ENCODE results near the gene AOC2. TPM values are rescaled to one million over a fixed set of nuclear protein-coding genes. Genes with fewer than 3 reads are reported as not detected.

AOC2 gene
- total and polyA plus RNA-seq, 2 of the 13 experiments (the other 11 are each of a cell fraction or from before 2014, with no cell fraction given) = 1.2 to 3.3 TPM

- TF ChIP-seq E2F2 (CRISPR knock-in tag; IDR thresholded peaks at IDR 0.05; ENCODE audit: borderline replicate concordance) = peak; percentile 54; the same call in 1 of the 2 replicates
- no peak for TF ChIP-seq TERF1 (CRISPR knock-in tag; IDR thresholded peaks at IDR 0.05)
- no peak for TF ChIP-seq DBP (CRISPR knock-in tag; IDR thresholded peaks at IDR 0.05; ENCODE audit: not compliant biosample characterization)
- no peak for TF ChIP-seq KIAA2018 (CRISPR knock-in tag; IDR thresholded peaks at IDR 0.05; ENCODE audit: borderline replicate concordance)
- TF ChIP-seq ZNF614 (CRISPR knock-in tag; IDR thresholded peaks at IDR 0.05; ENCODE audit: borderline replicate concordance) = 0 out of 2 replicates have a peak, but pooled peaks have one; percentile 12
- 0 out of 2 replicates have a peak, but pooled peaks have one; percentile 52 for TF ChIP-seq BRD4 (CRISPR knock-in tag; IDR thresholded peaks at IDR 0.05)
- TF ChIP-seq ZNF629 (CRISPR knock-in tag; conservative IDR thresholded peaks at IDR 0.05) = no peak; the same call in 1 of the 2 replicates
- TF ChIP-seq HNRNPUL1 (IDR thresholded peaks at IDR 0.05; ENCODE audit: low read depth, low read length) = no peak
- peak; percentile 72; the same call in 1 of the 2 replicates for TF ChIP-seq ZGPAT (CRISPR knock-in tag; IDR thresholded peaks at IDR 0.05)
- no peak for TF ChIP-seq NCOA1 (CRISPR knock-in tag; IDR thresholded peaks at IDR 0.05)
Observed at GRCh38 chr17:42878123-42878880, 33.9 kb downstream of the AOC2 start (continued).

Measured in HepG2 (cell line).